Stimulated activated CD8-positive, alpha-beta memory T cell treated with anti-CD3 and anti-CD28 coated beads, Interleukin-4, amount 100 ng/mL, for 1 hour (primary cell): Measurements from ENCODE around the gene DNAJA2.

Source experiments
- DNase-seq, 2 donors: peaks; one replicate each; pipeline ENCODE4 v3.0.0-alpha.2; 2020; ENCODE audit warnings: low read depth in 2 of 2, low spot score in 1 of 2

Gene DNAJA2

GRCh38 chr16:46929378-46930332 lies 43.8 kb downstream of the DNAJA2 start:
- peak; percentile 24 to 35 for DNase-seq

DNA sequence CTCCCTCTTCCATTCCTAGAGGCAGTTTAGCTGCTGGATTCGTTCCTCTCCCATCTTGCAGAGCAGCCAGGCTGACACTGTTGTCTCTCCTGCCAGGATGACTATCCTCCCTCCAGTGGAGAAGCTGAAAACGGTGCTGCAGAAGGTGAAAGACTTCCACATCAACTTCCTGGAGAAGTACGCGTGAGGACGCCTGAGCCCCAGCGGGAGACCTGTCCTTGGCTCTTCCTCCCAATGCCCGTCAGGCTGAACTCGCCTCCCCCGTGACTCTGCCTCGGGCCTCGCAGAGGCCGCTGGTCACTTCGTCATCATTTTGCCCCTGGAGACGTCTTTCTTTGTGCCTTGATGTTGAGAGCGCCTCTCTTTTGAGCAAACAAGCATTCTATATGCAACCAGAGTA lies 44.7 kb downstream of the DNAJA2 start:
- DNase-seq: no peak

DNA sequence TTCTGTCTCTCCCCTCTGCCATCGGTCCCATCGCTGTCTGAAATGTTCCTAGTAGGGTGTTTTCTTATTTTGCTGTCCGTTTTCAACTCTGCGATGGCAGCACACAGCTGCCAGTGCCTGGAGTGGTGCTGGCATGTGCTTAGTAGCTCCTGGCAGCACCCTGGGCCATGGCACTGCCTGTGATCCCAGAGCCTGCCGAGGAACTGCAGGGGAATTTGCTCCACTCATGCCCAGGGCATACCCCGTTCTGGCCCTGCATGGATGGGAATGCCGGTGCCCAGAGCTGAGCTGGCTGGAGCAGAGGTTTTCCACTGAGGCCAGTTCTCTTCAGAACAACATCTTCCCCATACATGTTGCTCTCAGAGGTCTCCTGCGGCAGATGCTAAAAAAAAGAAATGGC lies 46.2 kb downstream of the DNAJA2 start:
- no peak for DNase-seq

DNA sequence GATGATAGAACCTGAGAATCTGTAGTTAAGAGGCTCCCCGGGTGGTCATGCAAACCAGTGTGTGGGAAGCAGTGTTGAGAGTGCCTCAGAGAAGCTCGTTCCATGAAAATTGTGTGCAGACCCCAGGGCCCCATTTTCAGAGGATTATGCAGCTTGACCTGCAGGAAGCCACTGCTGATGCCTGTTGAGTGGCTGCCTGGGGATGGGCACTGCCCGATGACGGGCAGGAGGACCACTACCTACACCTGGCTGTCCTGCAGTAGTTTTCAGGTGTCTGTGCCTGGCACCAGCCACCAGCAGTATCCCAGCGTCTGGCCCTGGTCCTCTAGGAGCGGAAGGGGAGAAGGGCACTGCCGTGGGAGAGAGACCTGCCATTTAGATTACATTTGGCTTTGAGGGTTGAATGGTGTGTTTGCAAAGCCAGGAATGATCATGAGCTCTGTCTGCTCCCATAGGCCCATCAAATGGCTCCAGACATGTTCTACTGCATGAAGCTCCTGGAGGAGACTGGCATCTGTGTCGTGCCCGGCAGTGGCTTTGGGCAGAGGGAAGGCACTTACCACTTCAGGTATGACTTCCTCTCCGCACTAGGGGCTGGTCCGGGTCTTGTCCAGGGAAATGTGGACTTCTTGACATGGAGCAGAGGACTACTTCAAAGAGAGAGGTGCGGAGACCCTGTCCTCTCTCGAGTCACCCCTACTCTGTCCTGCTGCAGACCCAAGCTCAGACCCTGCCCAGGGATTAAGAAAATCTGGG lies 46.8 kb downstream of the DNAJA2 start:
- no peak for DNase-seq

- DNase-seq: no peak
These were observed 49.1 kb downstream of the DNAJA2 start for GRCh38 chr16:46924402-46924801.

DNA sequence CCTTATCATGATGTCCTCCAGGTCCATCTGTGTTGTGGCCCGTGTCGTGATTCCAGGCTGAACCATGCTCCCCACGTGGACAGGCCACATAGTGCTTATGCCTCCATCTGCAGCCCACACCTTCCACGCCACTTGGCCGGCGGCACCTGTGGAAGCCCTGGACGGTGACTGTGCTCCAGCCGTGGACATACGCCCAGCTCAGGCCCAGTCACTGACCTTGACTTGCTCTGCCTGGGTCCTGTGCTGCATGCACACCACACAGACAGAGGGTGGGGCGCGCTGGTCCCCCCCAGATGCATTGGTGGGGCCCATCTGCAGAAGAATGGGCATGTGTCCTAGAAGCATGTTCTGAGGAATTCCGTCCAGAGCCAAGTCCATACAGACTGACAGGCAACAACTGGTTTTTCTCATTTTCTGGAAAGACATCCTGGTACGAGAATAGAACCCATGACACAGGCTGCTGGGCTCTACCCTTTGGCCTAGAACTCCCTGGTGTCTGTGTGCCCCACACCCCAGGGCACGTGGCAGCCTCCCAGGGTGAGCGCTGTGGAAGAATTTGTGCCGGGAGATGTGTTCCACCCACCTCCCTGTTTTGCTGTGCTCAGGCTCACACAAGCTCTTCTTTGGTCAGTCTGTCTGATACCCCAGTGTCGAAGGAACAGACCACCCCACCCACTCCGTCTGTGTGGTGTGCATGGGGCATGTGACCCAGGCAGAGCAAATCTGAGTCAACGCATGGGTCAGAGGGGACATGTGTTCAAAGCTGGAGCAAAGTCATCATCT lies 49.8 kb downstream of the DNAJA2 start:
- no peak for DNase-seq

DNA sequence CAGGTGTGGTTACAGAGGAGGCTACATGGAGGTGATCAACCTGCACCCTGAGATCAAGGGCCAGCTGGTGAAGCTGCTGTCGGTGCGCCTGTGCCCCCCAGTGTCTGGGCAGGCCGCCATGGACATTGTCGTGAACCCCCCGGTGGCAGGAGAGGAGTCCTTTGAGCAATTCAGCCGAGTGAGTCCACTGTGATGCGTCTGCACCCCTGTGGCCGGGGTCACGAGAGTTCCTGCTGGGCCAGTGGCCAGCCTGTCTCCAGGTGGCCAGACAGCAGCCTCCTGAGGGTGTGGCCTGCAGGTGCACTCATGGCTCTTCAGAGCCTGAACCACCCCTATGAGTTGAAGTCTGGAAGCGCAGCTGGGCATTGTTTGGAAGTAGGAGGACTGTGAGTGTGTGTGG lies 51.2 kb downstream of the DNAJA2 start:
- DNase-seq: no peak

DNA sequence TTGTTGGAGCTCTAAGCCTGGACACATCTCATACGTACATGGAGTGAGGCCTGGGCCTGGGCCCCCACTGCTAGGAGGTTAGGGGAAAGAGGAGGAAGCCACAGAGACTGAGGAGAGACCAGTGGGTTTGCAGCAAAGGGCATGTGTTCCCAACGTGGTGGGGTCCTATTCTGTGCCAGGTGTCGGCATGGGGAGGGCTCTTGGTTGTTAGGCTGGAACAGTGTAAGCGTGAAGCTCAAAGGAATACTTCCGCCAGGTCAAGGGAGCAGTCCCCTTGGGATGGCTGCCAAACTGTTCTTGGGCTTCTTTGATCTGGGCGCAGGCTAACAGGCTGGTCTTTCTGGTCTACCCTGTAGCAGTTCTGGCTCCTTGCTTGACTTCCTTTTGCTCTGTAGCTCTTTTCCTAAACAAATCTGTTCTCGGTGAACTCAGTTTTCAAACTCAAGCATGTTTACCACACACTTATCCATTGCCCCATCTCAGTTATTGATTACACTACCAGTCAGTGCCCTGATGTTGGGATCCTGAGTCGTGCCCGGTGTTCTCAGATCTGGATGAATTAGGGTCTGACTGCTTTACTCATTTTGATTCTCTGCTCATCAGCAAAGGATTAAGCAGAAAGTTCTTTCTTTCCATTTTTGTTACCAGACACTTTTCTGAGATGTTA lies 52.9 kb downstream of the DNAJA2 start:
- no peak for DNase-seq

DNA sequence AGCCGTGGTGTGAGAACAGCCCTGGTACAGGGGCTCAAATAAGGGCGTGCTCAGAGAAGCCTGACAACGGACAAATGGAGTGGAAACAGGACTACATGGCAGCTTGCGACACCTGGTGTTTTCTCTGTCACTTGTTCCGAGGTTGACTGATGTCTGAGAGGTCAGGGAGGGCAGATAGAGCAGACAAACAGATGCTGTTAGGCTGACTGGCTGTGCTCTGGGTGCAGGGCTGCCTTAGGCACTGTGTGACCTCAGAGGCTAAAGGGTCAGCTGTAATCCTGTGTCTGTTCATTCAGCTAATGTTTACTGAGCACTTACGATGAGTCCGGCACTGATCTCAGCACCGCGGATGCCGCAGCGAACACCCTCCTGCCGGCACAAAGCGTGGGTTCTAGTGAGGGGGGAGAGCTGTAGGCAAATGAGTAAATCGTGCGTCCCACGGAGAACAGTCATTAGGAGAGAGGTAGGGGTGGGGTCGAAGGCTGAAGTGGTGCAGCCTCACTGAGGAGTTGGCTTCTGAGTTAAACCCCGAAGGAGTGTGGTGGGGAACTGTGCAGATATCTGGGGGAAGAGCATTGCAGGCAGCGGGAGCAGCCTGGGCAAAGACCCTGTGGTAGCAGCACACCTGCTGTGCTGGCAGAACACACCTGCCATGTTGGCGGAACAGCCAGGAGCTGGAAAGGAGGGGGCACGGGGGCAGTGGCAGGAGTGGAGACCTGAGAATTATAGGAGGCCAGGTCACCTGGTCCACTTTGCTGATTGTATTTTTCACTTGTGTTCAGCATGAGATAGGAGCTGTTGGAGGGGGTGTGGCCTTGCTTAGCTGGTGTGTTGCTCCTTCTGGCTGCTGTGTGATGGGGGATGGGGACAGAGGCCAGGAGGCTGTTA lies 54.3 kb downstream of the DNAJA2 start:
- no peak for DNase-seq

DNA sequence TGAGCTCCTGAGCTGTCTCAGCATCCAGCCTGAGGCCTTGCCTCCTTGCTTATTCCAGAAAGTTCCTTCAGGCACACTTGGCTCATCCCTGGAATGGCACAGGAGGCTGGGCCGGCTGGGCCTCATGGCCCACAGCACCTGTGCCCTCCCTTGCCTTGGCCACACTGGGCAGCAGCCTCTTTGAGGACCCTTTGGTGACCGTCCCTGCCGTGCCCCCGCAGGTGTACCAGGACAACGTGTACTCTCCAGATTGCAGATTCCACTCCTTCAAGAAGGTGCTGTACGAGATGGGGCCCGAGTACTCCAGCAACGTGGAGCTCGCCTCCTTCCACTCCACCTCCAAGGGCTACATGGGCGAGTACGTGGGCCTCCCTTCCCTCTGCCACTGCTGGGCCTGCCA lies 55.1 kb downstream of the DNAJA2 start:
- no peak for DNase-seq

- DNase-seq: no peak
These were observed 56.5 kb downstream of the DNAJA2 start for GRCh38 chr16:46916980-46917379.

DNA sequence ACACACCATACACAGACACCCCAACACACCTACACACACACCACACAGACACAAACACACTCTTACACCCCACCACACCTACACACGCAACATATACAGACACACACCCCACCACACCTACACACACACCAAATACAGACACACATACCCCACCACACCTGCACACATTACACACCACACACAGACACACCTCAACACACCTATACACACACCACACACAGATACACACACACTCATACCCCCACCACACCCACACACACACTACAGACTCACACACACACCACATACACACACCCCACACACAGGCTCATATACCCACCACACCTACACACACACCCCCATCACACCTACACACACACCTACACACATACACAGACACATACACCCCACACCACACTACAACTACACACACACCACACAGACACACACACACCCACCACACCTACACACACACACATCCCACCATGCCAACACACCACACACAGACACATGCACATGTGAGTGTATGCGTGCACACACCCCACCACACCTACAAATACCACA lies 57.9 kb downstream of the DNAJA2 start:
- no peak for DNase-seq

GRCh38 chr16:46914556-46915201 lies 58.8 kb downstream of the DNAJA2 start:
- DNase-seq: no peak

GRCh38 chr16:46911650-46912049 lies 61.8 kb downstream of the DNAJA2 start:
- no peak for DNase-seq

DNA sequence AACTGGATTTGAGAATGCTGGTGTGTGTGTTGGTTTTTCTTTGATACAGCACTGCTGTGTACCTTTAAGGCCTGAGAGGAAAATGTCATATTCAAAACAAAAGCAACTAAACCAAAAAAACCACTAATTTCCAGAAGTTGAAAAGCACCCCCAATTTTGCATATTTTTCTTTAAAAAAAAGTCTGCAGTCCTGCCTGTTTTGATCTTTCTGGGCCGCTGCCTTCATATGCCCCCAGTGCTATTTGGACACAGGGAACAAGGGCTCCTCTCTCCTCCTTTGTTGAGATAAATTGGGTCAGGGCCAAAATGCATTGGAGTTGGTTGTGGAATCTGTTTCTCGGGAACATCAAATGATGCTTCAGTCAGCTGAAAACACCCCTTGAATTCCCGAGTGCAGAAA lies 62.4 kb downstream of the DNAJA2 start:
- DNase-seq: no peak

DNA sequence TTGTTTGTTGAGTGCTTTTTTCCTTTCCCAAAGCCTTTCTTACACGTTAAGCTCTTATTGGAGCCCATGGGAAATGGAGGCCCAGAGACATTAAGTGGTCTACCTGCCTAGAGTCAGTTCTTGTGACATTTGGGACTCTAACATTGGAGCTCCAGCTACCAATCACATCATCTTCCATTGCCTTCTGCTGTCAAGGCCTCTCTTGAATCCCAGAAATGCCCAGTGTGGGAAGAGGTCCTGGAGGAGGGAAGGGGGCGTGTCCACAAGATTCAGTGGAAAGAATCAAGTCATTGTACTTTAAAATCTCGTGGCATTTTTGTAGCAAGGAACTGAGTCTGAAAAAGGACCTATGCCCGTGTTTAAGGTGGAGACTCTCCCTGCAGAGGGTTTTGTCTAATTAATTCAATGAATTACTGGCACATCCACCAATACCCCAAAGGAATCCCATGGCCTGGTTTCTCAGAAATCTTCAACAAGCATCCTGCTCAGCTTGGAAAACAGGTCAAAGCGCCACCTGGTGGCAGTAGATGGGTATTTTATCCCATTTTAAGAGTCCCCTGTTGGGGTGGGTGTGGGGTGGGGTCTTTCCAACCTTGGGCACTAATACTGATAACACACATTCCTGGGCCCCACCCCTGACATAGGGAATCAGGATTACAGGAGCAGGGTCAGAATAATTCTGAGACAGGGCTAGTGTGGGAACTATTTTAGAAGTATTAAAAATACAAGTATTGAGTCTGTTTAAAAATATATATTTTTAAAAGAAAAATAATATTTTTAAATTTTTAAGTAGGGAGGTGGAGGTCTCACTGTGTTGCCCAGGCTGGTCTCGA lies 64.7 kb downstream of the DNAJA2 start:
- DNase-seq: peak; percentile 17 to 37

GRCh38 chr16:46907061-46907774 lies 66.3 kb downstream of the DNAJA2 start:
- DNase-seq: no peak
